Stimulated activated CD4-positive, alpha-beta T cell treated with anti-CD3 and anti-CD28 coated beads, TNF-alpha, amount 100 ng/mL, for 48 hours (primary cell): ENCODE measurements around the gene MYO1E.
"Not testable (repeated sequence)": the region's sequence is repeated elsewhere in the genome, so short reads cannot be mapped to it uniquely, and the experiment has no call there.

Experiments
- DNase-seq, 3 donors: peaks; one replicate each; pipeline ENCODE4 v3.0.0-alpha.2; 2020; ENCODE audit warnings: low read depth in 3 of 3

Gene MYO1E

GRCh38 chr15:59292442-59293151 is 80.1 kb downstream of the MYO1E start:
- no peak for DNase-seq

- DNase-seq = no peak
These were observed 81.5 kb downstream of the MYO1E start for GRCh38 chr15:59291213-59291549.

- DNase-seq = no peak
These were observed 82.1 kb downstream of the MYO1E start for GRCh38 chr15:59290295-59291212.

- DNase-seq = no peak
These were observed 83.1 kb downstream of the MYO1E start for GRCh38 chr15:59289574-59289973.

- no peak for DNase-seq
These were observed 88.8 kb downstream of the MYO1E start for GRCh38 chr15:59283717-59284391.

- DNase-seq = no peak
These were observed 89.9 kb downstream of the MYO1E start for GRCh38 chr15:59282515-59283337.

- DNase-seq = no peak
These were observed 91.0 kb downstream of the MYO1E start for GRCh38 chr15:59281699-59282098.

GRCh38 chr15:59280855-59281254 is 91.8 kb downstream of the MYO1E start:
- DNase-seq = no peak

- DNase-seq = not testable (repeated sequence)
These were observed 92.4 kb downstream of the MYO1E start for GRCh38 chr15:59280292-59280691.

- DNase-seq = no peak
These were observed 93.6 kb downstream of the MYO1E start for GRCh38 chr15:59279023-59279422.

- DNase-seq = no peak
These were observed 94.6 kb downstream of the MYO1E start for GRCh38 chr15:59278120-59278519.

GRCh38 chr15:59276225-59277178 is 96.2 kb downstream of the MYO1E start:
- DNase-seq = no peak

- DNase-seq = no peak
These were observed 98.3 kb downstream of the MYO1E start for GRCh38 chr15:59274126-59274970.

GRCh38 chr15:59273234-59273633 is 99.4 kb downstream of the MYO1E start:
- DNase-seq = no peak

GRCh38 chr15:59271595-59272201 is 101.0 kb downstream of the MYO1E start:
- no peak for DNase-seq

- no peak for DNase-seq
These were observed 103.7 kb downstream of the MYO1E start for GRCh38 chr15:59268852-59269407.

GRCh38 chr15:59268168-59268851 is 104.4 kb downstream of the MYO1E start:
- no peak for DNase-seq

- no peak for DNase-seq
These were observed 106.6 kb downstream of the MYO1E start for GRCh38 chr15:59266028-59266427.
